Epithelial cell of proximal tubule (primary cell): Measurements from ENCODE around the gene ANXA6. TPM values are rescaled to one million over a fixed set of nuclear protein-coding genes. Genes with fewer than 3 reads are reported as not detected.

ENCODE experiments used
- DNase-seq: peaks from one replicate; pipeline ENCODE4 v3.0.0-alpha.2; 2011; ENCODE audit warnings: low read depth
- H3K4me3 ChIP-seq: 2 replicates; pipeline ENCODE4 v1.5.1; 2011; ENCODE audit warnings: low read depth, mild to moderate bottlenecking, low read length
- CTCF ChIP-seq: conservative IDR thresholded peaks from 2 replicates; pipeline ENCODE4 v1.5.1; 2012; ENCODE audit warnings: low read depth, mild to moderate bottlenecking, low read length
- total RNA-seq: library from RNA; depleted of rRNA; stranded (reverse); fragments of >200 nt; gene quantifications from 2 replicates; pipeline ENCODE4 v1.2.3, GENCODE V29; 2015

Gene ANXA6
- total RNA-seq, 1 donor from 2014 or later = 83.6 TPM

- H3K4me3 ChIP-seq = no peak overlapping the region
- no peak for TF ChIP-seq CTCF
- DNase-seq = no peak
Measured at GRCh38 chr5:151089726-151090125, 67.9 kb downstream of the ANXA6 start.

- no peak overlapping the region for H3K4me3 ChIP-seq
- TF ChIP-seq CTCF = no peak
Measured at GRCh38 chr5:151088986-151089385, 68.6 kb downstream of the ANXA6 start.

GRCh38 chr5:151087486-151087885 lies 70.1 kb downstream of the ANXA6 start:
- no peak for TF ChIP-seq CTCF

More at GRCh38 chr5:151088986-151089385, 68.6 kb downstream of the ANXA6 start:
- DNase-seq = no peak

GRCh38 chr5:151086905-151087360 lies 70.6 kb downstream of the ANXA6 start:
- DNase-seq = no peak
- TF ChIP-seq CTCF = no peak
- peak overlapping the region; percentile 38 for H3K4me3 ChIP-seq

More at GRCh38 chr5:151087486-151087885, 70.1 kb downstream of the ANXA6 start:
- H3K4me3 ChIP-seq = no peak overlapping the region
- no peak for DNase-seq

- DNase-seq = no peak
- peak overlapping the region; percentile 38 for H3K4me3 ChIP-seq
- no peak for TF ChIP-seq CTCF
Measured at GRCh38 chr5:151086192-151086869, 71.2 kb downstream of the ANXA6 start.

GRCh38 chr5:151085517-151086041 lies 72.0 kb downstream of the ANXA6 start:
- peak; percentile 57 for DNase-seq
- TF ChIP-seq CTCF = no peak

GRCh38 chr5:151084363-151084762 lies 73.2 kb downstream of the ANXA6 start:
- TF ChIP-seq CTCF = no peak
- H3K4me3 ChIP-seq = no peak overlapping the region
- no peak for DNase-seq

More at GRCh38 chr5:151085517-151086041, 72.0 kb downstream of the ANXA6 start:
- H3K4me3 ChIP-seq = no peak overlapping the region
